Activated CD8-positive, alpha-beta T cell treated with anti-CD3 and anti-CD28 coated beads, Interleukin-2, amount 10 ng/mL, durations not matched to agents 7 days and 5 days (primary cell): ENCODE results near the gene ARHGEF26. TPM values are rescaled to one million over a fixed set of nuclear protein-coding genes. Genes with fewer than 3 reads are reported as not detected.

Experiments
- ATAC-seq: fragments of 150-1000 bp; cut with Tn5 transposase; one replicate; pipeline ENCODE4 v1.10.0; 2021; ENCODE audit warnings: moderate library complexity
- CTCF ChIA-PET: fragments of 350-600 bp; sonication (Branson Sonifier 250); formaldehyde crosslinking; loops from one replicate; lab custom pipeline; 2021; ENCODE audit warnings: antibody characterized with exemption; lab: Charles Lee
- POLR2A ChIA-PET: fragments of 350-600 bp; sonication (Branson Sonifier 250); formaldehyde crosslinking; loops from one replicate; lab custom pipeline; 2021; ENCODE audit warnings: antibody characterized with exemption; lab: Charles Lee
- DNase-seq: peaks from one replicate; pipeline ENCODE4 v3.0.0-alpha.2; 2020
- H3K27ac Mint-ChIP-seq: one replicate; pipeline ENCODE4 v1.8.0; 2021; ENCODE audit warnings: mild to moderate bottlenecking, mixed read lengths
- H3K27me3 Mint-ChIP-seq: one replicate; pipeline ENCODE4 v1.8.0; 2021; ENCODE audit warnings: low read depth, mixed read lengths
- H3K36me3 Mint-ChIP-seq: one replicate; pipeline ENCODE4 v1.8.0; 2021; ENCODE audit warnings: low read depth, mixed read lengths
- H3K4me1 Mint-ChIP-seq: one replicate; pipeline ENCODE4 v1.8.0; 2021; ENCODE audit warnings: low read depth, mixed read lengths
- H3K4me3 Mint-ChIP-seq: one replicate; pipeline ENCODE4 v1.8.0; 2021; ENCODE audit warnings: mild to moderate bottlenecking, mixed read lengths
- H3K9me3 Mint-ChIP-seq: one replicate; pipeline ENCODE4 v1.8.0; 2022; ENCODE audit warnings: mixed read lengths; ENCODE audit not compliant: insufficient read depth
- total RNA-seq, 2 experiments: library from RNA; stranded (reverse); gene quantifications; one replicate each; pipeline ENCODE4 v1.2.3, GENCODE V29; 2021

ARHGEF26 gene
- total RNA-seq, 2 experiments from 2014 or later, result 0.08 TPM; not detected in 1

DNA sequence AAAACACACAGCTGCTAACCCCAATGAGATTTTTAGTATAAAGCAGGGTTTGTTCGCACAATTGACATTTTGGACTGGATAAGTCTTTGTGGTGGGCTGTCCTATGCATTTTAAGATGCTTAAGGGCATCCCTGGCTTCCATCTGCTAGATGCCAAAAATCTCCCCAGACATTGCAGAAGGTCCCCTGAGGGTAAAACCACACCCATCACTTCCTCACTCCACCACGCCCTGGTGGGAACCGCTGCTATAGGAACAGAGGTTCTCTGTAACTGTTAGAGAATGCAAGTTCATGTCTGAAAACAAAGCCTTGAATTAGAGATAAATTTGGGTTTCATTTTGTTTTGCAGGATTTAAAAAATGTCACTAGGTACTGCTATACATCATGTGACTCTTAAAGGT, 67.7 kb downstream of the ARHGEF26 start:
- Mint-ChIP-seq H3K27ac (no peak overlapping the region), H3K4me1 (no peaks in the 10 kb centered on the region), H3K9me3 (no peaks in the 10 kb centered on the region), H3K4me3 (no peak overlapping the region), H3K36me3 (no peaks in the 10 kb centered on the region), H3K27me3 (peaks cover 3% of the 10 kb centered on the region)
- CTCF ChIA-PET, result no interaction called here
- no peak for ATAC-seq
- no peak for DNase-seq
- POLR2A ChIA-PET, result no interaction called here

DNA sequence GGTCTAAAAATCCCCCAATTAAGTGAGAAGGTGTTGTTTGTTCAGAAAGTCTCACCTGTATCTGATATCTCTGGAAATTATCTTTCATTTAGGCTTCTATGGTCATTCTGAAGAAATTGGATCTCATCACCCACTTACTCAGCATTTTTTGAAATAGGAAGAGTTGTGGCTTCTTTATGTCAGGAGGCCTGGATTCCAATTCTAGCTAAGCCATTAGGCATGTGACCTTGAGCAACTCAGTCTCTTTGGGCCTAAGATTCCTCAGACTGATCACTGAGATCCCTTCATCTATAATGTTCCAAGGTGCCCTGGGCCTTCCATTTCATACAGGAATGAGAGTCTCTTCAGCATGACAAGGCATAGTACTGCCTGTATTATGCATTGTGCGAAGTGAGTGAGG, 70.3 kb downstream of the ARHGEF26 start:
- ATAC-seq (no peak), DNase-seq (no peak)
- Mint-ChIP-seq H3K27ac (no peak overlapping the region), H3K4me1 (no peaks in the 10 kb centered on the region), H3K9me3 (no peaks in the 10 kb centered on the region), H3K4me3 (no peak overlapping the region), H3K36me3 (no peaks in the 10 kb centered on the region), H3K27me3 (peaks cover 3% of the 10 kb centered on the region)
- CTCF ChIA-PET, result no interaction called here
- POLR2A ChIA-PET, result no interaction called here

DNA sequence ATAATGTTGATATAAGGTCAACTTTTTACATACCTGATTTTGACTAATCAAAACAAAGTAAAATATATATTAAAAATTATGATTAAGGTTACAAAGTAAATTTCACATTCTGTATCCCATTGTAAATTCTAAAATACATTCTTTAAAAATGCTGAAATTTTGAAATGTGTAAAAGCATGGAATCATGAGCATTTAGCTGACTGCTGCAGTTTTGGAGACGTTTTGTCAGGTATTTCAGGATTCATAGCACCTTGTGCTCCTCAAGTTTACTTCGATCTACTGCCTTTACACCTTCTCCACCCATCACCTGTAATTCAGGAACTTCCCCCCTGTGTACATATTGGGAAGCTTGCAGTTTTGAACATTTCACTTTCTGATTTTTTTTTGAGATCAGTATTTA, 71.0 kb downstream of the ARHGEF26 start:
- Mint-ChIP-seq H3K27ac (no peak overlapping the region), H3K27me3 (peaks cover 3% of the 10 kb centered on the region), H3K36me3 (no peaks in the 10 kb centered on the region), H3K4me3 (no peak overlapping the region), H3K9me3 (no peaks in the 10 kb centered on the region), H3K4me1 (no peaks in the 10 kb centered on the region)
- ChIA-PET CTCF (no interaction called here), POLR2A (no interaction called here)
- ATAC-seq (no peak), DNase-seq (no peak)

DNA sequence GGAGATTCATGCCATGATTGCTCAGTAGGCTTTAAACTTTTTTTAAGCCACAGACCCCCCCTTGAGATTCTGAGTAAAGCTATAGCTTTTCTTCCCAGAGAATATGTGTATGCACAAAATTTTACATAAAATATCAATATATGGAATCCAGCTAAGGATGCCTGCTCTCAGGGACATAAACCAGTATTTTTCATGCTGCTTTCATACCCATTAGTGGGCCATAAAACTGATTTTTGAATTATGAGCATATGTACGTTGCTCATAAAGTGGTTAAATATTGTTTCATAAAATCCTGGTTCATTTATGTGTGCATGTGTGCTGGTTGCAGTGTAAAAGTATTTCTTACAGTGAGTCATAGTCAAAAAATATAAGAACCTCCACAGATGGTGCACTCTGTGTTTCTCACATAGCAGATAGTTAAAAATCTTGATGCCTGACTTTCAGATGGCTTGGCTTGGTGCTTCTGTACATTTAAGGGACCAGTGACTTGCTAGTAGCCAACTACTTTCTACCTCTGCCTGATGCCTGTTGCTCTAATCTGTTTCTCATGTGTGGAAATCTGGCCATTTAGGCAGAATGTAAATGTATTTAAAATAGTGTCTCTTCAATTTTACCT, 71.9 kb downstream of the ARHGEF26 start:
- Mint-ChIP-seq H3K27me3 (peaks cover 3% of the 10 kb centered on the region), H3K4me3 (no peak overlapping the region), H3K9me3 (no peaks in the 10 kb centered on the region), H3K4me1 (no peaks in the 10 kb centered on the region), H3K36me3 (no peaks in the 10 kb centered on the region), H3K27ac (no peak overlapping the region)
- POLR2A ChIA-PET, result no interaction called here
- DNase-seq, result no peak
- no peak for ATAC-seq
- CTCF ChIA-PET, result no interaction called here

DNA sequence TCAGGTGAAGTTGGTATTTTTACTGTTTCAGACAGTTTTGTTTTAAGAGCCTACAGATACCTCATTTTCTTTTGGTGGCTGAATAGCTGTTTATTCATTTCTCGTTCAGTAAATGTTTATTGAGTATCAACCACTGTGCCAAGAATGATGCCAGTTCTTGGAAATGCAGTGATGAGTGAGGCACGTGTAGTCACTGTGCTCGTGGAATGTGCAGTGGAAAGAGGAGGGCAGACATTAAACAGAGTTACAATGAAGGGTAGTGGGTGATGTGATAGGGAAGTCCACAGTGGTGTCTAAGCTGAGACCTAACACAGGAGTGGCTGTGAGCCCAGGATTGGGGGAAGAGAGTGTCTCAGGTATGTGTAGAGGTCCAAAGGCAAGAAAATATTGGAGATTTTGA, 73.7 kb downstream of the ARHGEF26 start:
- no peaks in the 10 kb centered on the region for H3K9me3 Mint-ChIP-seq
- H3K36me3 Mint-ChIP-seq, result no peaks in the 10 kb centered on the region
- ATAC-seq, result no peak
- no peak overlapping the region for H3K27ac Mint-ChIP-seq
- no peaks in the 10 kb centered on the region for H3K4me1 Mint-ChIP-seq
- no peak for DNase-seq
- ChIA-PET CTCF (interaction anchor here (0.8 kb wide), 1 partner anchor 12 kb away, joined by 3 read pairs; no protein-coding TSS in a partner anchor), POLR2A (no interaction called here)
- H3K27me3 Mint-ChIP-seq, result peaks cover 3% of the 10 kb centered on the region
- H3K4me3 Mint-ChIP-seq, result no peak overlapping the region

DNA sequence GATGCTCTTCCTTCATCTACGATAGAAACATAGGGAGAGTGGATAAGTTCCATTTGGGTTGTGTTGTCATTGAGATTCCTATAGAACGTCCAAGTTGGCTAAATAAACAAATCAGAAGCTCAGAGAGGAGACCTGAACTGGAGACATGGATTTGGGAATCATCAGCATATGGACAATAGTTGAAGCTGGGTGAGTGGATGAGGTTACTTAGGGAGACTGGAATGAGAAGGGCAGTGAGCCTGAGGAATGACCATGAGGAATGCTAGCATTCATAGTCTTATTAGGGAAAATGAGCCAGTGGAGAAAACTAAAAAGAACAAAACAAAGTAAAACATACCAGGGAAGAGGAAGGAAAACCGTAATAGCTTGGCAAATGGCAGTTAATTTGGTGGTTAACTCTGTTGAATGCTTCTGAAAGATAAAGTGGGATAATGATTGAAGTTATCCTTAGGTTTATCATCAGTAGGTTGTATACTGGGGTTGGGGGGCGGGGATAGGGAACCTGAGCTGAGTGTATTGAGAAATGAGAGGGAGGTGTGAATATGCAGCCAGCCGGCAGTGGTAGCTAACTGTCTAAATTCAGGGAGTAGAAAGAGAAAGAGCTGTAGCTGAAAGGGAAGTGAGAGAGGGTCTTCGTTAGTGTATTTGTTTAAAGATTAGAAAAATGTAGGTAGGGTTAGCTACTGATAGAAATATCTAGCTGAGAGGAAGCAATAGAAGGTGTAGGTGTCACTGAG, 74.6 kb downstream of the ARHGEF26 start:
- ChIA-PET CTCF (interaction anchor here (0.8 kb wide), 1 partner anchor 13 kb away, joined by 3 read pairs; no protein-coding TSS in a partner anchor), POLR2A (no interaction called here)
- DNase-seq (no peak), ATAC-seq (no peak)
- Mint-ChIP-seq H3K4me1 (no peaks in the 10 kb centered on the region), H3K27ac (no peak overlapping the region), H3K9me3 (no peaks in the 10 kb centered on the region), H3K36me3 (no peaks in the 10 kb centered on the region), H3K27me3 (peaks cover 3% of the 10 kb centered on the region), H3K4me3 (no peak overlapping the region)

DNA sequence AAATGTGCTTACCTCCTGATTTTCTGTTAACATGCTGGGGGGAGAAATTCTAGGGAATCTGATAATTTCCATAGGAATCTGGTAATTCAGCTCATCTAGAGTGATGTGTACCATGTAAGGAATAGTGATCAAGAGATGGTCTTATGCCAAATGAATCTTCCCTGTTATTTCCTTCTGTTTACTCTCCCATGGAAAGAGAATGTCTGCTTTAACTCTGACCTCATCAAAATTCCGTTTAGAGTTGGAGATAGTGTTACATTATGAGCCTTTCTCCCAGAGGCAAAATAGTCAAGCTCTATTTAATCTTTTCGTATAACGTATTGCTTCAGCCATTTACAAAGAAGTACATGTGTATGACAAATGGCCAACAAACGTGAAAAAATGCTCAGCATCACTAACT, 76.6 kb downstream of the ARHGEF26 start:
- CTCF ChIA-PET, result no interaction called here
- no peaks in the 10 kb centered on the region for H3K4me1 Mint-ChIP-seq
- H3K4me3 Mint-ChIP-seq, result no peak overlapping the region
- no peak overlapping the region for H3K27ac Mint-ChIP-seq
- H3K36me3 Mint-ChIP-seq, result no peaks in the 10 kb centered on the region
- H3K27me3 Mint-ChIP-seq, result peaks cover 2% of the 10 kb centered on the region
- ATAC-seq, result no peak
- no peak for DNase-seq
- H3K9me3 Mint-ChIP-seq, result no peaks in the 10 kb centered on the region
- POLR2A ChIA-PET, result no interaction called here

DNA sequence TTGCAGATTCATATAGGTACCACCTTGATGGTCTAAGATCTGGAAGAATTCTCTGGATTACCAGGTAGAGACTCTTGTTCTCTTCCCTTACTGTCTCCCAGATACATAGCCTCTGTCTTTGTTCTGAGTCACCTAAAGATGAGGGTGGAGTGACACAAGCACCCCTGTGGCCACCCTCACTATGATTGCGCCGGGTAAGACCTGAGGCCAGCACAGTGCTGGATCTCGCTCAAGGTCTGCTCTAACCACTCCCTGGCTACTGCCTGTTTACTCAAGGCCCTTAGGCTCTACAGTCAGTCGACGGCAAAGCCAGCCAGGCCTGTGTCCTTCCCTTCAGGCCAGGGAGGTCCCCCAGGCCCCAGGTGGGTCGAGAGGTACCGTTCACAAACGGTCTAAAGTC, 88.3 kb downstream of the ARHGEF26 start:
- H3K36me3 Mint-ChIP-seq, result no peaks in the 10 kb centered on the region
- no peaks in the 10 kb centered on the region for H3K4me1 Mint-ChIP-seq
- H3K27ac Mint-ChIP-seq, result no peak overlapping the region
- H3K4me3 Mint-ChIP-seq, result no peak overlapping the region
- DNase-seq (no peak), ATAC-seq (no peak)
- ChIA-PET CTCF (no interaction called here), POLR2A (no interaction called here)
- H3K27me3 Mint-ChIP-seq, result no peaks in the 10 kb centered on the region
- no peaks in the 10 kb centered on the region for H3K9me3 Mint-ChIP-seq

DNA sequence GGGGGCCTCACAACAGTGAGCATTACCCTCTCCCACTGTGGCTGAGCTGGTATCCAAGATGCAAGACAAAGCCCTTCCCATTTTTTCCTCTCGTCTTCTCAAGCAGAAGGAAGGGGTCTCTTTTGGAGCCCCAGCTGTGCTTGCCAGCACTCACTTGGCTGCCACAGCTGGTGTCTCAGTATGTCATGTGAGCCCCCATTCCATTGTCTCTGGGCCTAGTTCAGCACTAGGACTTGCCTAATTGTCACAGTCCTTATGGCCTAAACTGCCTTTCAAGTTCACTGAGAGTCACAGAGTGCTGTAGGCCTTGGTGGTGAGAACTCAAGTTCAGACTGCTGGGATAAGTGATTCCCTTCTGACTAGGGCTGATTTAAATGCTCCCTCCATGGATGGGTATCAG, 89.8 kb downstream of the ARHGEF26 start:
- no peaks in the 10 kb centered on the region for H3K27me3 Mint-ChIP-seq
- no peak overlapping the region for H3K4me3 Mint-ChIP-seq
- no peaks in the 10 kb centered on the region for H3K4me1 Mint-ChIP-seq
- no peaks in the 10 kb centered on the region for H3K9me3 Mint-ChIP-seq
- ChIA-PET POLR2A (interaction anchor here (0.6 kb wide), 1 partner anchor 201 kb away, joined by 3 read pairs; no protein-coding TSS in a partner anchor), CTCF (no interaction called here)
- H3K36me3 Mint-ChIP-seq, result no peaks in the 10 kb centered on the region
- DNase-seq (no peak), ATAC-seq (no peak)
- no peak overlapping the region for H3K27ac Mint-ChIP-seq

DNA sequence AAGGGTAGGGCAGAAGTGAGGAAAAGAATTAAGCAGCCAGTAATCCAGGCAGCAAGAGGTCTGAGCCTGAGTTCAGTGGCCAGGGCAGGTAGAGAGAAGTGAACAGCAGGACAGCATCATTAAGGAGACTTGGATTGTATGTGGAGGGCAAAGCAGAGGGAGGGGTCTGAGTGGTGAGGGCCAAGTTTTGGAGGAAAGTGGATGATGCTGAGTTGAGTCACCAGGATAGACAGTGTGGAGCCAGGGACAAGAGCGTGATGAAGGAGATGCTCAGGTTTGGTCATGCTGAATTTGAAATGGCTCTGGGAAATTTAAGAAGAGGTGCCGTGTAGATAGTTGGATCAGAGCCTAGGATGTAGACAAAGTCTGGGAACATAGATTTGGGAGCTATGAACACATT, 93.1 kb downstream of the ARHGEF26 start:
- H3K9me3 Mint-ChIP-seq, result no peaks in the 10 kb centered on the region
- ATAC-seq, result no peak
- H3K27me3 Mint-ChIP-seq, result no peaks in the 10 kb centered on the region
- H3K4me1 Mint-ChIP-seq, result no peaks in the 10 kb centered on the region
- no peak for DNase-seq
- ChIA-PET POLR2A (no interaction called here), CTCF (no interaction called here)
- no peak overlapping the region for H3K4me3 Mint-ChIP-seq
- no peaks in the 10 kb centered on the region for H3K36me3 Mint-ChIP-seq
- no peak overlapping the region for H3K27ac Mint-ChIP-seq

DNA sequence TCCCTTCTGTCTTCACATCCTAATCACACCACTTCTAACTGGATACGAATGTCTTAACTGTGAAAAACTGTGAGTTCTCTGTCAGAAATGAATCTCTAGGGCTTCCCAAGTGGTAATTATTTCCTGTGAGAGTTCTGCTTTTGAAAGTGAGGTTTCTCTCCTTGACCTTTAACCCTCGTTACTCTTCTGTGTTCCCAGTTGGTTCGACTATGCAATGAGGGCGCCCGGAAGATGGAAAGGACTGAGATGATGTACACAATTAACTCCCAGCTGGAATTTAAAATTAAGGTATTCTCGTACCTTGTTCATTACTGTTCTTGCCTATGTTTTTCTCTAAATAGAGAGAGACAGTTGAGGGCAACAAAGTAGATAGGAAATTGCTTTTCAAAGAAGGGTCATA, 96.5 kb downstream of the ARHGEF26 start:
- H3K27ac Mint-ChIP-seq, result no peak overlapping the region
- DNase-seq (no peak), ATAC-seq (no peak)
- H3K4me3 Mint-ChIP-seq, result no peak overlapping the region
- POLR2A ChIA-PET, result no interaction called here
- H3K27me3 Mint-ChIP-seq, result no peaks in the 10 kb centered on the region
- CTCF ChIA-PET, result no interaction called here
- no peaks in the 10 kb centered on the region for H3K36me3 Mint-ChIP-seq
- H3K4me1 Mint-ChIP-seq, result no peaks in the 10 kb centered on the region
- H3K9me3 Mint-ChIP-seq, result no peaks in the 10 kb centered on the region

DNA sequence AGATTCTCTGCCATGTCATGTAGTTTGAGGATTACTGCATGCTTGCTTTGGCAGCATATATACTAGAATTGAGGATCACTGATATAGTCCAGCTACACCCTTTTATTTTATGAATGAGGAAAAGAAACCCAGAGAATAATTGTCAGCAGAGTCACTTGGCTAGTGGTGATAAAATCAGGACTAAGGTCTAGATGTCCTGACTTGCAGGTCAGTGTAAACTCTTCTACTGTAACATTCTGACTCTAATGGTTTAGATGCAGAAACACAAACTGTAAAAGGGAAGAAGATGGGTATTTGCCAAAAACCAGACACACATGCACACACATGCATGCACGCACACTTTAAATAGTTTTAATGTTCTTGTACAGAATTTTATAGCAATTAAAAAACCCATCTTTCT, 97.5 kb downstream of the ARHGEF26 start:
- no peak for DNase-seq
- CTCF ChIA-PET, result no interaction called here
- Mint-ChIP-seq H3K4me1 (no peaks in the 10 kb centered on the region), H3K27me3 (peaks cover 2% of the 10 kb centered on the region), H3K4me3 (no peak overlapping the region), H3K36me3 (no peaks in the 10 kb centered on the region), H3K27ac (no peak overlapping the region), H3K9me3 (no peaks in the 10 kb centered on the region)
- no peak for ATAC-seq
- POLR2A ChIA-PET, result no interaction called here
